T-helper 1 cell (primary cell): Measurements from ENCODE around the gene MUC4.
"Not testable (repeated sequence)": the region's sequence is repeated elsewhere in the genome, so short reads cannot be mapped to it uniquely, and the experiment has no call there.

Experiments used
- DNase-seq, 5 donors: peaks; one replicate each; pipeline ENCODE4 v3.0.0-alpha.2; 2012 to 2020

MUC4 gene

GRCh38 chr3:195810455-195810845 is 1.3 kb downstream of the MUC4 start:
- no peak for DNase-seq

- no peak for DNase-seq
Measured at GRCh38 chr3:195809796-195810454, 1.8 kb downstream of the MUC4 start.

GRCh38 chr3:195809291-195809785 is 2.4 kb downstream of the MUC4 start:
- DNase-seq = no peak

GRCh38 chr3:195808741-195809290 is 2.9 kb downstream of the MUC4 start:
- no peak for DNase-seq

GRCh38 chr3:195807681-195808121 is 4.0 kb downstream of the MUC4 start:
- DNase-seq = no peak

GRCh38 chr3:195806916-195807231 is 4.9 kb downstream of the MUC4 start:
- DNase-seq = no peak

- DNase-seq = peak in 1 of 5 donors; percentile 42
Measured at GRCh38 chr3:195806211-195806915, 5.4 kb downstream of the MUC4 start.

GRCh38 chr3:195805588-195805987 is 6.1 kb downstream of the MUC4 start:
- DNase-seq = not testable (repeated sequence)

GRCh38 chr3:195805181-195805580 is 6.5 kb downstream of the MUC4 start:
- DNase-seq = no peak

- DNase-seq = no peak
Measured at GRCh38 chr3:195803289-195803908, 8.3 kb downstream of the MUC4 start.

- DNase-seq = peak in 1 of 5 donors; percentile 55
Measured at GRCh38 chr3:195802795-195803194, 8.9 kb downstream of the MUC4 start.

GRCh38 chr3:195802261-195802701 is 9.4 kb downstream of the MUC4 start:
- DNase-seq = peak in 1 of 5 donors; percentile 84

- no peak for DNase-seq
Measured at GRCh38 chr3:195801251-195802183, 10.2 kb downstream of the MUC4 start.

- DNase-seq = no peak
Measured at GRCh38 chr3:195800240-195800639, 11.5 kb downstream of the MUC4 start.

- no peak for DNase-seq
Measured at GRCh38 chr3:195796795-195797194, 14.9 kb downstream of the MUC4 start.

- no peak for DNase-seq
Measured at GRCh38 chr3:195794708-195795107, 17.0 kb downstream of the MUC4 start.

- not testable (repeated sequence) for DNase-seq
Measured at GRCh38 chr3:195792621-195793020, 19.1 kb downstream of the MUC4 start.

- DNase-seq = no peak
Measured at GRCh38 chr3:195790901-195791300, 20.8 kb downstream of the MUC4 start.

- no peak for DNase-seq
Measured at GRCh38 chr3:195788711-195789581, 22.8 kb downstream of the MUC4 start.

GRCh38 chr3:195785781-195786405 is 25.8 kb downstream of the MUC4 start:
- peak in 1 of 5 donors; percentile 60 for DNase-seq

- not testable (repeated sequence) for DNase-seq
Measured at GRCh38 chr3:195784031-195784430, 27.7 kb downstream of the MUC4 start.
